Fibroblast of pulmonary artery (primary cell): Measurements from ENCODE around the gene DAZAP1.
"Not testable (repeated sequence)": the region's sequence is repeated elsewhere in the genome, so short reads cannot be mapped to it uniquely, and the experiment has no call there.

ENCODE experiments used
- DNase-seq: peaks from one replicate; pipeline ENCODE4 v3.0.0-alpha.2; 2010; ENCODE audit warnings: low read depth
- H3K4me3 ChIP-seq: replicated peaks from 2 replicates; pipeline ENCODE4 v1.5.1; 2011; ENCODE audit warnings: low read depth, mild to moderate bottlenecking, control low read depth, low read length, moderate library complexity
- CTCF ChIP-seq: IDR thresholded peaks from 2 replicates; pipeline ENCODE4 v1.5.1; 2011; ENCODE audit warnings: mild to moderate bottlenecking, control low read depth, low read length, inconsistent platforms; ENCODE audit errors: missing control alignments

Gene DAZAP1

DNA sequence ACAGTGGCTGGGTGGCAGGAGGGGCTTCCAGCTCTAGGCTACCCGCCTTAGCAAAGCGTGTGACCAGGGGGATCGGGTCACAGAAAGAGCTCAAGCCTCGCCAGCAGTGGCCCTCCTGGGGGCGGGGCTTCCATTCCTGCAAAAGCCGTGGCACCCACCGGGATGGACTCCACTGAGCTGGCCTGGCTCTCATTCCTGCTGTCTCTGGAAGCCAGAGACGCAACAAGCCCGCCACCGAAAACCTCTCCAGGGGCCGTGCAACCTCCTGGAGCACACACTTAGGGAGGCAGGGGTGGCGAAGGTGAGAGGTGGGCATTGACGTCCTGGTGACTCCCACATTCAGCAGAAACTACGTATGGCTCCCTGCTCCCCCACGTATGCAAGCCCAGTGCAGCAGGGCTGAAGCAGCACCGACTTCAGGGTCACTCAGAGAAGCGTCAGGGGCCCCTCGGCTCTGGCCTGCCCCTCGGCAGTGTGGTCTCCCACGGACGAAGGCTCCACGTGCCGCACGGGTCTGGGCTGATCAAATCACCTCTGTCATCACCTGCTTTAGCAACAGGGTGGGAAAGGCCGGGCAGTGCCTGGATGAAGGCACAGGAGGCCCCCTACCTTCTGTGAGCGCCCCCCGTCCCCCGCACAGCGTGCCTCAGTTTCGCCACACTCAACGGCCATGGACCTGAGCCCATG lies 68.5 kb downstream of the DAZAP1 start:
- no peak for DNase-seq
- no peak overlapping the region for H3K4me3 ChIP-seq
- TF ChIP-seq CTCF, result no peak

DNA sequence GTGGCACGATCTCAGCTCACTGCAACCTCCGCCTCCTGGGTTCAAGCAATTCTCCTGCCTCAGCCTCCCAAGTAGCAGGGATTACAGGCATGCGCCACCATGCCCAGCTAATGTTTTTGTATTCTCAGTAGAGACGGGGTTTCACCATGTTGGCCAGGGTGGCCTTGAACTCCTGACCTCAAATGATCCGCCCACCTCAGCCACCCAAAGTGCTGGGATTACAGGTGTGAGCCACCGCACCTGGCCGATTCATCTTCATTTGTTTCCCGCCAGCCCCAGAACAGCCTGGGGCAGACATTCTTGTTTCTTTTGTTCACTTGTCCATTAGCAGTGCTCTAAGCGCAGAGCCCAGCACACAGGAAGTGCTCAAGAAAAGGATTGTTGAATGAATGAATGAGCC lies 69.7 kb downstream of the DAZAP1 start:
- not testable (repeated sequence) for DNase-seq, H3K4me3 ChIP-seq

GRCh38 chr19:1478934-1479707 lies 71.7 kb downstream of the DAZAP1 start, which contains the start of gene C19orf25:
TSS of gene C19orf25 (minus strand) at chr19:1479215. CDS start at chr19:1478903, 312 bp downstream.
- TF ChIP-seq CTCF, result no peak
- H3K4me3 ChIP-seq, result peak within 1 kb of the TSS; percentile 71
- DNase-seq, result peak; percentile 94

- no peak for TF ChIP-seq CTCF
- DNase-seq, result no peak
- no peak overlapping the region for H3K4me3 ChIP-seq
Measured at GRCh38 chr19:1481224-1481892, 74.0 kb downstream of the DAZAP1 start.

- no peak overlapping the region for H3K4me3 ChIP-seq
- no peak for DNase-seq
- TF ChIP-seq CTCF, result no peak
Measured at GRCh38 chr19:1481893-1482360, 74.5 kb downstream of the DAZAP1 start.

GRCh38 chr19:1482361-1483130 lies 75.2 kb downstream of the DAZAP1 start:
- no peak for DNase-seq
- no peak for TF ChIP-seq CTCF
- no peak overlapping the region for H3K4me3 ChIP-seq
